NCI-H82 (cell line): Measurements from ENCODE around the gene RUSF1.
"Not testable (repeated sequence)": the region's sequence is repeated elsewhere in the genome, so short reads cannot be mapped to it uniquely, and the experiment has no call there.

Experiments used
- DNase-seq: peaks from one replicate; lab custom pipeline; 2025; lab: John Stamatoyannopoulos, UW

Gene RUSF1

DNA sequence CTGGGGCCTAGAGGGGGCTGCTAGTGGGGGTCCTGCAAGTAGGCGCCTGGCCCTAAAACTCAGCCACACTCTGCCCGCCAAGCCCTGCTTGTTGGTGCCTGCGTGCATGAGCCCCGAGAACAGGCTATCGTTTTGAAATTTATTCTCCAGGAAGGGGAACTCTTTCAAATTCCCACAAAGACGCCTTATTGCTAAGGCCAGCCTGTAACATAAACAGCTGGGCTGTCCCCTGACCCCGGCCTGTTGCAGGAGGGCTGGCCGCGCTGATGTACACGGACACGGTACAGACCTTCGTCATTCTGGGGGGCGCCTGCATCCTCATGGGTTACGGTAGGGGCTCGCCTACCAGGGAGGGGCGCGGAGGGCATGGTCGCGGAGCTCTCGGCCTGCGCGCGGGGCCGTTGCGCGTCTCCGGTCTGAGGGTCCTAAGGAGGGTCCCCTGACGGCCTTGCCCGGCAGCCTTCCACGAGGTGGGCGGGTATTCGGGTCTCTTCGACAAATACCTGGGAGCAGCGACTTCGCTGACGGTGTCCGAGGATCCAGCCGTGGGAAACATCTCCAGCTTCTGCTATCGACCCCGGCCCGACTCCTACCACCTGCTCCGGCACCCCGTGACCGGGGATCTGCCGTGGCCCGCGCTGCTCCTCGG lies 21.0 kb downstream of the RUSF1 start:
- DNase-seq: no peak

- DNase-seq: no peak
These were observed 22.1 kb downstream of the RUSF1 start for GRCh38 chr16:31486045-31486444.

DNA sequence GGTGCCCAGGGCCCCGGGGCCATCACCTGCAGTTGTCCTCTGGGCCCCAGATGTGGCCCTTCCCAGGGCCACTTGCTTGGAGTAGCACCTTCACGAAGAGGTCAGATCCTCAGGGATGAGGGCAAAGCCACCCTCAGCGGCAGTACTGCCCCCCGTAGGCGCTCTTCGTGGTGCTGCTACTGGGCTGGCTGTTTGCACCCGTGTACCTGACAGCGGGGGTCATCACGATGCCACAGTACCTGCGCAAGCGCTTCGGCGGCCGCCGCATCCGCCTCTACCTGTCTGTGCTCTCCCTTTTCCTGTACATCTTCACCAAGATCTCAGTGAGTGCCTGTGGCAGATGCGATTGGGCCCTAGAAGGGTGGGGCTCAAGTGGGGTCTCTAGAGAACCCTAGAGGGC lies 22.6 kb downstream of the RUSF1 start:
- no peak for DNase-seq

GRCh38 chr16:31484491-31485171 lies 23.6 kb downstream of the RUSF1 start:
- DNase-seq: no peak

DNA sequence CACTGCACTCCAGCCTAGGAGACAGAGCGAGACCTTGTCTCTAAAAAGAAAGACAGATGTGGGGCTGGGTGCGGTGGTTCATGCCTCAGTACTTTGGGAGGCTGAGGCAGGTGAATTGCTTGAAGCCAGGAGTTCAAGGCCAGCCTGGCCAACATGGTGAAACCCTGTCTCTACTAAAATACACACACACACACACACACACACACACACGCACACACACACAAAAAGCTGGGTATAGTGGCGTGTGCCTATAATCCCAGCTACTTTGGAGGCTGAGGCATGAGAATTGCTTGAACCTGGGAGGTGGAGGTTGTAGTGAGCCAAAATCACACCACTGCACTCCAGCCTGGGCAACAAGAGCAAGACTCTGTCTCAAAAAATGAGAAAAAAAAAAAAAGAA lies 24.1 kb downstream of the RUSF1 start:
- not testable (repeated sequence) for DNase-seq

GRCh38 chr16:31483081-31483480 lies 25.1 kb downstream of the RUSF1 start, which contains the start of gene SLC5A2:
Gene SLC5A2 (plus strand): TSS chr16:31483123. CDS start chr16:31483137, 14 bp downstream.
- DNase-seq: no peak

- no peak for DNase-seq
These were observed 27.2 kb downstream of the RUSF1 start for GRCh38 chr16:31480851-31481536.

DNA sequence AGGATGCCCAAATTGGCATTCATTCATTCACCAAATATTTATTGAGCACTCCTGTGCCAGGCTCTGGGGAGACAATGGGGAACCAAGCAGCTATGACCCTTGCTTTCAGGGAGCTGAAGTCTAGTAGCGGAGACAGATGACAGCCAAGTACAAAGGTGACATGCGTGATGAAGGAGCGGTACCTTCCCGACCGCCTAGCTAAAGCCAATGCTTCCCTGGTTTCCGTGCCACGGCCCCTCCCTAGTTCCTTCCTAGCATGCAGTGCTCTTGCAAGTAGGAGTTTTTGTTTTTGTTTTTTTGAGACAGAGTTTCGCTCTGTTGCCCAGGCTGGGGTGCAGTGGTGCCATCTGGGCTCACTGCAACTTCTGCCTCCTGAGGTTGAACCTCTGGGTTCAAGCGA lies 28.4 kb downstream of the RUSF1 start:
- no peak for DNase-seq

DNA sequence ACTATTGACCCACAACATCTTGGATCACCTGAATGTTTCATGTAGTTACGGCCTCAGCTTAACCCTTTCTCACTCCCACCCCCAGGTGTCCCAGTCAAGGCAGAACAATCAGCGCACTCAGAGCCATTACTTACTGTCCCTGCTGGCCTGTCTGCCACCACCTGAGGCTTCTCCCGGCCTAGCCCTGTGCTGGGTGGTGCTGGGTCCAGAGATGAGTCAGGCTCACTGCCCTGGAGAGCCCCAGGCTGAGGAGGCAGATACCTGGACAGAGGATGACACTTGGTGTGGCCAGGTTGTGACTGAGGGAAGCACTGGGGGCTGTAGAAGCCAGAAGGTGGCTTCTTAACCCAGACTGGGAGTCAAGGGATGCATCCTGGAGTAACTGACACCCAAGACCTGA lies 29.2 kb downstream of the RUSF1 start:
- no peak for DNase-seq

- DNase-seq: no peak
These were observed 30.7 kb downstream of the RUSF1 start for GRCh38 chr16:31477220-31478216.

DNA sequence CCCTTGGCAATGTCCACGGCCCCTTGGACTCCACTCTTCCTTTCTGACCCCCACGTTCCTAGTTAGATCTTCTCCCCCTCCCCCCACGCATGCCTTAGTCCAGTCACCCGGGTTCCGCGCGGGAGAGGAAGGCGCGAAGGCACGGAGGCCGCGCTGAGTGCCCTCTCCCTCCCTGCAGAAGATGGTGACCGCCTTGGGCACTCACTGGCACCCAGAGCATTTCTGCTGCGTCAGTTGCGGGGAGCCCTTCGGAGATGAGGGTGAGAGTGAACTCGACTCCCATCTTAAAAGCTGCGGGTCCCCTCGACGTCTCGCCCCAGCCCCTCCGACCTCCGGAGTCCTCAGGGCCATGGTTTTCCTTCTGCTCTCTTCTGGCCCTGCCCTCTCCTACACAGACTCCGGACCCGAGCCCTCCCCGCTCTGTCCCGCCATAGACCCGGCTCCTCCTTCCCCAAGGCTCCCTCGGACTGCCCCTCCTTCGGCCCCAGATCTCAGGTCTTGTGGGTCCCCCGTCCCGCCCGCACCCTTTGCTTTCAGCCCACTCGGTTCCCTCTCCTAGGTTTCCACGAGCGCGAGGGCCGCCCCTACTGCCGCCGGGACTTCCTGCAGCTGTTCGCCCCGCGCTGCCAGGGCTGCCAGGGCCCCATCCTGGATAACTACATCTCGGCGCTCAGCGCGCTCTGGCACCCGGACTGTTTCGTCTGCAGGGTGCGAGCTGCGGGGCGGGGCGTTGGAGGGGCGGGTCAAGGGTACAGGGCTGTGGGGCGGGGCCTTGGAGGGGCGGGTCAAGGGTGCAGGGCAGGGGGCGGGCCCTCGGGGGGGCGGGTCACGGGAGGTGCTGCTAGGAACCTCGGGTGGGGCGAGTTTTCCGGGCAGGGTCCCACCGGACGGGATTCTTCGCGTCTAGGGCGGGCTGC lies 31.6 kb downstream of the RUSF1 start:
- no peak for DNase-seq

DNA sequence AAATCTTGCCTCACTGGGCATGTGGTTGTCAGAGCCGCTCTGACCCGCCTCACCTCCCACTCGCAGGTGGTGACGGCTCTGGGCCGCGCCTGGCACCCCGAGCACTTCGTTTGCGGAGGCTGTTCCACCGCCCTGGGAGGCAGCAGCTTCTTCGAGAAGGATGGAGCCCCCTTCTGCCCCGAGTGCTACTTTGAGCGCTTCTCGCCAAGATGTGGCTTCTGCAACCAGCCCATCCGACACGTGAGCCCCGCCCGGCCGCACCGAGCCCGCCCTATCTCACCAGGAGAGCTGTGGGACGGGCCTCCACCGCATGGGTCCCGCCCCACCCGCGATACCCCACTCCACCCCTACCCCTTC lies 32.3 kb downstream of the RUSF1 start:
- no peak for DNase-seq

DNA sequence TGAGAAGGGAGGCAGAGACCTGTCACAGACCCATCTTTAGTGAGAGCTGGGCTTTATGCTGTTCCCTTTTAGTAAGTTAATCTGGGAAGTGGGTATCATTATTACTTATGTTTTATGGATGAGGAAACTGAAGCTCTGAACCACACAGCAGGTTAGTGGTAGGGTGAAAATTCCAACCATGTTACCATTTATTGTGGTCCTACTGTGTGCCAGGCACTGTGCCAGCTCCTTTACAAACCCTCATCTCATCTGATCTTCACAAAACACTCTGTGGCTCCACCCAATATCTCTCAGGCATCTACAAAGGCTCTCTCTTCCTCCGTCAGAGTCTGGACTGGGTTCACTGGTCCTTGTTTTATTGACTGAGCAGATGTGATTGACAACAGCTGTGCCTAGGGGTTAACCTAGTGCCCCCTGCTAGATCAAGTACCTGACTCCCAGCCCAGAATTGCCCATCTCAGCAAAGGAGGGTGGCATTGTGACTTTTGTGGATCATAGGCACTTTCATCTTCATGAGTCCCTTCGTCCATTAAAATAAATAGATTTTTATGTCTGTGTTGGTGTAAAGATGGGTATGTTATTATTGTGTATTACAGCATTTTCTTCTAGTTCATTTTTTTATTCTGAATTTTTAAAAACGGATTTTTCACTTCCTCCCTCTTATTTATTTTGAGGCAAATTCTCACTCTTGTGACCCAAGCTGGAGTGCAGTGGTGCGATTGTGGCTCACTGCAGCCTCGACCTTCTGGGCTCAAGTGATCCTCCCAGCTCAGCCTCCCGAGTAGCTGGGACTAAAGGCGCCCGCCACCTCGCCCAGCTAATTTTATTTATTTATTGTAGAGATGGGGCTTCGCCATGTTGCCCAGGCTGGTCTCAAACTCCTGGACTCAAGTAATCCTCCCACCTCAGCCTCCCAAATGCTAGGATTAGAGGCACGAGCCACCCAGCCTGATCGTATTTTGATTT lies 33.1 kb downstream of the RUSF1 start:
- no peak for DNase-seq

DNA sequence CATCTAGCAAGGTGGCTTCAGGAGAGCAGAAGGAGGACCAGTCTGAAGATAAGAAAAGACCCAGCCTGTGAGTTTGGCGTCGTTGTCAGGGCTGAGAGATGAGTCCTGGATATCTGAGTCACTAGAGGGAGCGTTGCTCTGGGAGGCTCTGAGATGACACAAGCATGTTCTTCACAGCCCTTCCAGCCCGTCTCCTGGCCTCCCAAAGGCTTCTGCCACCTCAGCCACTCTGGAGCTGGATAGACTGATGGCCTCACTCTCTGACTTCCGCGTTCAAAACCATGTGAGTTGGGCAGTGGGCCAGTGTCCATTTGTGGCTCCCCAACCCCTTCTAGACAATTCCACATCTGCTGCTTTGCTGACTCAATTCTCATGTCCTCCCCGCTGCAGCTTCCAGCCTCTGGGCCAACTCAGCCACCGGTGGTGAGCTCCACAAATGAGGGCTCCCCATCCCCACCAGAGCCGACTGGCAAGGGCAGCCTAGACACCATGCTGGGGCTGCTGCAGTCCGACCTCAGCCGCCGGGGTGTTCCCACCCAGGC lies 33.9 kb downstream of the RUSF1 start:
- DNase-seq: no peak

DNA sequence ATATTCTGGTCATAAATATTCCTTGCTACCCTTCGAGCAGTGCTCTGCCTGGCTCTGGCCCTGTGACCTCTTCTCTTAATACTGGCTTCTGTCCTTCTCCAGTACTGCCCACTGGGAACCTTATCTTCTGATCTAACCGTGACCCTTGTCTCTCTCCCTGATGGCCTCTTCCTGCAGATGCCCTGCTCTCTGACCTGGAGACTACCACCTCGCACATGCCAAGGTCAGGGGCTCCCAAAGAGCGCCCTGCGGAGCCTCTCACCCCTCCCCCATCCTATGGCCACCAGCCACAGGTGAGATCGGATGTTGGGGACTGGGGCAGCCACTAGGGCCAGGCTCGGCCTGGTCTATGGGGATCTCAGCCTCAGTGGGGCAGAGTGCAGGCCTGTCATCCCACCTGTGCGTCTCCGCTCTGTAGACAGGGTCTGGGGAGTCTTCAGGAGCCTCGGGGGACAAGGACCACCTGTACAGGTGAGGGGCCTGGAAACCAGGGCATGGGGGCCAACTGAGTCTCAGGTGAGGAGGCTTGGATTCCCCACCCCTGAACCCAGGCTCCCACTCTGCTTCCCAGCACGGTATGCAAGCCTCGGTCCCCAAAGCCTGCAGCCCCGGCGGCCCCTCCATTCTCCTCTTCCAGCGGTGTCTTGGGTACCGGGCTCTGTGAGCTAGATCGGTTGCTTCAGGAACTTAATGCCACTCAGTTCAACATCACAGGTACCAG lies 34.8 kb downstream of the RUSF1 start:
- no peak for DNase-seq

DNA sequence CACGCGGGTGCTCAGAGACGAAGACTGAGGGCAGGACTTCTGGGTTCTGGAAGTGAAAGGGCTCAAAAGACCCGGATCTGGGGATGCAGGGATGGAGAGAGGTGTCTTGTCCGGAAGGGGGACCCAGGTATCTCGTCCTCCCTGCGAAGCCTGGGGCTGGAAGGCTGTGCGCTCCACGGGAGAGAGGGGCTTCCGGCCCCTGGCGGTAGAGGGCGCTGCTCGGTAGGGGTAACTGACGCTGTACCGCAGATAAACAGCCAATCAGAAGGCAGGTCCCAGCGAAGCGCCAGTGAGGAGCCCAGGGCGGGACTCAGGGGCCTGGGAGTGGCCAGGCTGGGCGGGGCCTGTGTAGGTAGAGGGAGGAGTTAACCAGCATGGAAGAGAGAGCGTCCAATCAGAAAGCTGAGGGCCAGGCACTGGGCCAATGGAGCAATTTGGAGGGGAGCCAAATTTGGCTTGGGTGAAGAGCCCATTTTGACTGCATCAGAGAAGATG lies 35.4 kb downstream of the RUSF1 start:
- DNase-seq: peak; percentile 67

DNA sequence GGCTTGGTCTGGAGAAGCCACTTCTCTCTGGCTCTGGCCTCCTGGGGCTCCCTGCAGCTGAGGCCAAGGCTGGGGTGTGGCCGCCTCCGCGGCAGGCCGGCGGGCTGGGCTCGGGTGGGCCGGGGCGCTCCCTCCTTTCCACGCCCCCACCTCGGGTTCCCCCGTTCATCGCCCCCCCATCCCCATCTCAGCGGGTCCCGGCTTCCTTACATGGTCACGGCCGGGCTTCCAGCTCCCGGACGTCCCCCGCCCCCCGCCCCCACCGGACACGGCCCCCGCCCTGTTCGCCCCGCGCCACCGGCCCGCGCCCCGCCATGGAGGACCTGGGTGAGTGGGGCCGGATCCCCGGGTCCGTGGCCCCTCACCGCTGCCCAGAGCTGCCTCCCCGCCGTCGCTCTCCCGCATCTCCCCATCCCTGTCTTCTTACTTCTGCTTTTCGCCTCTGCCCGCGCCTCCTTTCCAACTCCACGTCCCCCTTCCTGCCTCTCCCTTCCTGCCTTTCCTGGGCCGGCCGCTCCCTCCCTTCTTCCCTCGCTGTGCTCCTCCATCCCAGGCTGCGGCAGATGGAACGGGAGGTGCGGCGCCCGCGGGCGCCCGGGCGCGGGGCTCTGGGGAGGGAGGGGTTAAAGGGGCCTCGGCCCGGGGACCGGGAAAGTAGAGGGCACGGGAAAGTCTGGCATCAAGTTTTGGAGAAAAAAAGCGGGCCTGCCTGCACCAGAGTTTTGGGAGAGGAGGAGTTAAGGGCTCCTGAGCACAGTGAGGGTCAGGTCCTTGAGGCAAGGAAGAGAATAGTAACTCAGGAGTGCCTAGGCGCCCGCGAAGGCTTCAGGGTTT lies 36.1 kb downstream of the RUSF1 start, which contains the start of gene TGFB1I1:
Gene TGFB1I1 (plus strand): TSS at position 278 of the 834 bp plus-strand sequence. CDS start 37 bp downstream, at position 315.
- peak; percentile 20 for DNase-seq
